Measurements from ENCODE around the gene FCHO2.

- TF ChIP-seq CTCF (IDR thresholded peaks at IDR 0.05; ENCODE audit: low read length) (no peak), EZH2 (IDR thresholded peaks at IDR 0.05; ENCODE audit: borderline replicate concordance, low read length) (no peak)
Observed at GRCh38 chr5:73027816-73028215, 72.0 kb downstream of the FCHO2 start.
